ENCODE results near the gene STPG2. TPM values are rescaled to one million over a fixed set of nuclear protein-coding genes. Genes with fewer than 3 reads are reported as not detected.

STPG2 gene
- total RNA-seq, 4 donors from 2014 or later: 0.90 to 2.4 (median 1.5) TPM

- no peaks in the 10 kb centered on the region for H3K36me3 ChIP-seq
- H3K27me3 ChIP-seq: no peaks in the 10 kb centered on the region
- WGBS, 2 donors: 82 to 94% methylated on average over 10 of the region's 10 CpGs
- no peak overlapping the region for H3K4me3 ChIP-seq
- H3K9me3 ChIP-seq: no peaks in the 10 kb centered on the region
- no peak for TF ChIP-seq POLR2A (IDR thresholded peaks at IDR 0.05)
- TF ChIP-seq, protein P1, sequence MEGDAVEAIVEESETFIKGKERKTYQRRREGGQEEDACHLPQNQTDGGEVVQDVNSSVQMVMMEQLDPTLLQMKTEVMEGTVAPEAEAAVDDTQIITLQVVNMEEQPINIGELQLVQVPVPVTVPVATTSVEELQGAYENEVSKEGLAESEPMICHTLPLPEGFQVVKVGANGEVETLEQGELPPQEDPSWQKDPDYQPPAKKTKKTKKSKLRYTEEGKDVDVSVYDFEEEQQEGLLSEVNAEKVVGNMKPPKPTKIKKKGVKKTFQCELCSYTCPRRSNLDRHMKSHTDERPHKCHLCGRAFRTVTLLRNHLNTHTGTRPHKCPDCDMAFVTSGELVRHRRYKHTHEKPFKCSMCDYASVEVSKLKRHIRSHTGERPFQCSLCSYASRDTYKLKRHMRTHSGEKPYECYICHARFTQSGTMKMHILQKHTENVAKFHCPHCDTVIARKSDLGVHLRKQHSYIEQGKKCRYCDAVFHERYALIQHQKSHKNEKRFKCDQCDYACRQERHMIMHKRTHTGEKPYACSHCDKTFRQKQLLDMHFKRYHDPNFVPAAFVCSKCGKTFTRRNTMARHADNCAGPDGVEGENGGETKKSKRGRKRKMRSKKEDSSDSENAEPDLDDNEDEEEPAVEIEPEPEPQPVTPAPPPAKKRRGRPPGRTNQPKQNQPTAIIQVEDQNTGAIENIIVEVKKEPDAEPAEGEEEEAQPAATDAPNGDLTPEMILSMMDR (IDR thresholded peaks at IDR 0.05): no peak
- no peak for TF ChIP-seq EP300 (IDR thresholded peaks at IDR 0.05)
- no peak overlapping the region for H3K27ac ChIP-seq
- no peaks in the 10 kb centered on the region for H3K4me1 ChIP-seq
- DNase-seq (ENCODE audit: low spot score in 2 of 2): no peak
Measured at GRCh38 chr4:97778174-97778573, 365.1 kb downstream of the STPG2 start.

DNA sequence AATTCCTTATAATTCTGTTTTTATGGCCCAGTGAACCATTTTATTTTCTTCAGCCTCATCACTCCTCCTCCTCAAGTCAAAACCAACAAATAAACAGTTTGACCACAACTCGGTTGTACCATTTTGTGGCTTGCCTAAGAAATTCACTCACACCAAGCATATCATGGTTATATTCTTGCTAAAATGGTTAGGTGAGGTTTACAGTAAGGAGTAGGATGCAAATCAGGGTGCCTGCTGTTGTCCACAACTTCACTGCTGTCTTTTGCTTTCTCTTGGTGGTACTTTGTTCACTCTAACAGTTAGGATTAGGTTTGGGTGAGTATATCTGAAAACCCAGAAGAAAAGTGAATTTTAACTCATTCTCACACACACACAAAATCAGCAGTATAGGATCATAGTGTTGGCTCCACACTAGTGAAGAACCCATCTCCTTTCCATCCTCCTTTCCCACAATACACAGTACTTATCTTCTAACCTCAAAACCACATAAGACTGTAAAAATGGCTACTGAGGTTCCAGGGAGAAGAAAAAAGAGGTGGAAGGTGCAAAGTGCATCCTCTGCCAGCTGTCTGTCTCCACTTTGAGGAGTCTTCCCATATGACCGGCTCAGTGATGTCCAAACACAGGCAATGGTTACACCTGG is 368.8 kb downstream of the STPG2 start:
- TF ChIP-seq, protein P1 (IDR thresholded peaks at IDR 0.05): no peak
- no peak for TF ChIP-seq POLR2A (IDR thresholded peaks at IDR 0.05)
- no peak for TF ChIP-seq EP300 (IDR thresholded peaks at IDR 0.05)
- H3K36me3 ChIP-seq: no peaks in the 10 kb centered on the region
- no peak for DNase-seq (ENCODE audit: low spot score in 2 of 2)
- H3K27me3 ChIP-seq: no peaks in the 10 kb centered on the region
- H3K9me3 ChIP-seq: no peaks in the 10 kb centered on the region
- H3K4me3 ChIP-seq: no peak overlapping the region
- WGBS, 2 donors: 83 to 92% methylated on average over 2 of the region's 2 CpGs
- H3K4me1 ChIP-seq: no peaks in the 10 kb centered on the region
- H3K27ac ChIP-seq: no peak overlapping the region

- TF ChIP-seq EP300 (IDR thresholded peaks at IDR 0.05) (no peak), POLR2A (IDR thresholded peaks at IDR 0.05) (no peak)
- TF ChIP-seq, protein P1 (IDR thresholded peaks at IDR 0.05): no peak
- Histone ChIP-seq H3K27ac (no peak overlapping the region), H3K4me1 (no peaks in the 10 kb centered on the region), H3K36me3 (no peaks in the 10 kb centered on the region), H3K27me3 (no peaks in the 10 kb centered on the region), H3K9me3 (no peaks in the 10 kb centered on the region), H3K4me3 (no peak overlapping the region)
- WGBS, 2 donors: 57 to 66% methylated on average over 1 of the region's 1 CpG
- no peak for DNase-seq (ENCODE audit: low spot score in 2 of 2)
Measured at GRCh38 chr4:97770222-97770621, 373.1 kb downstream of the STPG2 start.

DNA sequence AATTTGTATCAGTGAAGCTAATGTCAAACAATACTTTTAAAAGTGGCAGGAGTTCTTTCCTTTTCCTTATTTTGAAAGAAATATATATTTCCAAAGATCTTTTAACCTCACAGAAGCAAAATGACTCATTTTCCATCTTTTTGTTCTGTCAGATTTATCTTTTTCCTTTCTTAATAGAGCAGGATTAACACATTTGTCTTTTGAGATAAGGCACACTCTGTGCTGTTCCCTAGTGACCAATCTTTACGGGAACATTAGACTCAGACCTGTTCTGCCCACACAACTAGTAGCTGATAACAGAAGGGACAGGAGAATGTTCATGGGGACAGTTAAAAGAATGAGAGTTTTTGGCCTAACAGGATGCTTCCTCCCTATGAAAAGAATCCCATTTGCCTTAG is 381.2 kb downstream of the STPG2 start:
- TF ChIP-seq POLR2A (IDR thresholded peaks at IDR 0.05) (no peak), EP300 (IDR thresholded peaks at IDR 0.05) (no peak)
- TF ChIP-seq, protein P1 (IDR thresholded peaks at IDR 0.05): no peak
- no peak overlapping the region for H3K27ac ChIP-seq
- no peaks in the 10 kb centered on the region for H3K9me3 ChIP-seq
- H3K27me3 ChIP-seq: no peaks in the 10 kb centered on the region
- no peaks in the 10 kb centered on the region for H3K4me1 ChIP-seq
- no peak overlapping the region for H3K4me3 ChIP-seq
- 44 to 51% methylated on average over 1 of the region's 1 CpG for WGBS, 2 donors
- H3K36me3 ChIP-seq: no peaks in the 10 kb centered on the region
- DNase-seq (ENCODE audit: low spot score in 2 of 2): no peak

DNA sequence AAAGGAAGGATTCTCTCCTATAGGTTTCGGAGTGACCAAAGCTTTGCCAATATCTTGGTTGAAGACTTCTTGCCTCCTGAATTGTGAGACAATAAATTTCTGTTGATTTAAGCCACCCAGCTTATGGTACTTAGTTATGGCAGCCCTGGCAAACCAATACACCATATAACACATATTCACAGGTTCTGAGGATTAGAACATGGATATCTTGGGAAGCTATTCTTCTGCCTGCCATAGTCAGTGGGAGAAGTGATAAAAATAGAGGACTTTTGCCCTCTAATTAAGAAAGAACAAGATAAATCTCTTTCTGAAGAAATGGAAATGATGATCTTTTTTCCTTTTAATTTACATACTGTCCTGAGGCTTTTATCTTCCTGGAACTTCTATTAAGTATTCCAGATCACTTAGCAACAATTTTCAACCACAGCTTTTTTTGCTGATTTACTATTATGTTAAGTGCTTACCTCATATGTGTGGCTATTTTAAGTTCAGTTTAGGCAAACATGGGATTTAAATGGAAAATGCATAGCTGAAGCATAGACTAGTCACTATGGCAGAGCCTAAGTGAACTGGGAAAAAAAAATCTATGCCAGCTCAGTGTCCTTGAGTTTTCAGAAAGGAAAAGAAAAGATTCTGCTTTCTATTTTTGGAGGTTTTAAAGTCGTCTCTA is 381.7 kb downstream of the STPG2 start:
- no peak for DNase-seq (ENCODE audit: low spot score in 2 of 2)
- H3K36me3 ChIP-seq: no peaks in the 10 kb centered on the region
- no peak overlapping the region for H3K27ac ChIP-seq
- TF ChIP-seq EP300 (IDR thresholded peaks at IDR 0.05) (no peak), POLR2A (IDR thresholded peaks at IDR 0.05) (no peak)
- TF ChIP-seq, protein P1 (IDR thresholded peaks at IDR 0.05): no peak
- H3K9me3 ChIP-seq: no peaks in the 10 kb centered on the region
- H3K4me3 ChIP-seq: no peak overlapping the region
- no peaks in the 10 kb centered on the region for H3K27me3 ChIP-seq
- H3K4me1 ChIP-seq: no peaks in the 10 kb centered on the region
- WGBS, 2 donors: 72 to 74% methylated on average over 2 of the region's 2 CpGs
